Measurements from ENCODE around the gene TMEM259.

TMEM259 gene

DNA sequence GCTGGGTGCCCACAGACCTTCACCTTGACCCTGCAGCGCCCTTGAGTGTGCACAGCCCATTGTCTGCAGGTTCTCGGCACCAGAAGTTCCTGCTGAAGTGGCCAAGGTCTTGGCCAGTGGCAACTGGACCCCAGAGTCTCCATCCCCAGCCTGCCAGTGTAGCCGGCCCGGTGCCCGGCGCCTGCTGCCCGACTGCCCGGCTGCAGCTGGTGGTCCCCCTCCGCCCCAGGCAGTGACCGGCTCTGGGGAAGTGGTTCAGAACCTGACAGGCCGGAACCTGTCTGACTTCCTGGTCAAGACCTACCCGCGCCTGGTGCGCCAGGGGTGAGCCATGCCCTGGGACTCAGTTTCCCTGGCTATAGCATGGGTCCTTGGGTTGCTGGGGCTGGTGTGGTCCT, 34.1 kb upstream of the TMEM259 start:
- DNase-seq, result no peak

DNA sequence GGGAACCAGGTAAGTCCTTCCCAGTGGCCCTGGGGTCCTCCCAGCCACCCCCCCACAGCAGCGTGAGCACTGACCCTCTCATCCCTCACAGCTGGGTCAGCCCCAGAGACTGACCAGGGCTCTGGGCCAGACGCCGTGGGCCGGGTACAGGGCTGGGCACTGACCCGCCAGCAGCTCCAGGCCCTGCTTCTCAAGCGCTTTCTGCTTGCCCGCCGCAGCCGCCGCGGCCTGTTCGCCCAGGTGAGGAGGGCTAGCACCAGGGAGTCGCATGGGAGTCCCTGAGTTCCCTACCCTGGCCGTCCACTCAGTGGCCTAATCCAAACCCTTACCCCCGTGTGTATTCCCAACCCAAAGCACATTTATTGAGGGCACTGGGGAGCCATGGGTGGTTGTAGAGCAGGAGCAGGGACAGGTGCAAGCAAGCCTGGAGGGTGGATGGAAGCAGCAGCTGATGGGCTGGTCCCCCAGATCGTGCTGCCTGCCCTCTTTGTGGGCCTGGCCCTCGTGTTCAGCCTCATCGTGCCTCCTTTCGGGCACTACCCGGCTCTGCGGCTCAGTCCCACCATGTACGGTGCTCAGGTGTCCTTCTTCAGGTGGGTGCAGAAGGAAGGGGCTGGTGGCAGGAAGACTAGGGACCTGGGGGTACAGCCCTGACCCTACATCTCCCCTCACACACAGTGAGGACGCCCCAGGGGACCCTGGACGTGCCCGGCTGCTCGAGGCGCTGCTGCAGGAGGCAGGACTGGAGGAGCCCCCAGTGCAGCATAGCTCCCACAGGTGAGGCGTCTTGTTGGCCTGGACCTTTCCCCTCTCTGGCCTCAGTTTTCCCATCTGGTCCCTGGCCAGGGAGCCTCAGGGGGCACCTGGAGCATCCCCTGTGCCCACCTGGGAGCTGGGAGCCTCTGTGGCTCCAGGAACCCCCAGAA, 33.4 kb upstream of the TMEM259 start:
- DNase-seq, result no peak

GRCh38 chr19:1053176-1054101, 32.5 kb upstream of the TMEM259 start:
- DNase-seq, result no peak

DNA sequence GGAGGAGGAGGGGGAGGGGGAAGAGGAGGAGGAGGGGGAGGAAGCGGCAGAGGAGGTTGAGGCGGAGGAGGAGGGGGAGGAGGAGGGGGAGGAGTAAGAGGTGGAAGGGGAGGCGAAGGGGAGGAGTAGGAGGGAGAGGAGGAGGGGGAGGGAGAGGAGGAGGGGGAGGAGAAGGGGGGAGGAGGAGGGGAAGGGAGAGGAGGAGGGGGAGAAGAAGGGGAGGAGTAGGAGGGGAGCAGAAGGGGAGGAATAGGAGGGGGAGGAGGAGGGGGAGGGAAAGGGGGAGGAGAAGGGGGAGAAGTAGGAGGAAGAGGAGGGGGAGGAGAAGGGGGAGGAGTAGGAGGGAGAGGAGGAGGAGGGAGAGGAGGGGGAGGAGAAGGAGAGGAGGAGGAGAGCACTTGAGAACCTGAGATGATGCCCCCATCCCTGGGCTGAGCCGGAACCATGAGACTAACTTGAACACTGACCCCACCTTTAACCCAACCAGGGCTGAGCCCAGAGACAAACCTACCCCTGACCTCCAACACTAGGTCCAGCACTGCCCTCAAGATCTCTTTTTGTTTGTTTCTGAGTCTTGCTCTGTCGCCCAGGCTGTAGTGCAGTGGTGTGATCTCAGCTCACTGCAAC, 31.5 kb upstream of the TMEM259 start:
- DNase-seq, result no peak

DNA sequence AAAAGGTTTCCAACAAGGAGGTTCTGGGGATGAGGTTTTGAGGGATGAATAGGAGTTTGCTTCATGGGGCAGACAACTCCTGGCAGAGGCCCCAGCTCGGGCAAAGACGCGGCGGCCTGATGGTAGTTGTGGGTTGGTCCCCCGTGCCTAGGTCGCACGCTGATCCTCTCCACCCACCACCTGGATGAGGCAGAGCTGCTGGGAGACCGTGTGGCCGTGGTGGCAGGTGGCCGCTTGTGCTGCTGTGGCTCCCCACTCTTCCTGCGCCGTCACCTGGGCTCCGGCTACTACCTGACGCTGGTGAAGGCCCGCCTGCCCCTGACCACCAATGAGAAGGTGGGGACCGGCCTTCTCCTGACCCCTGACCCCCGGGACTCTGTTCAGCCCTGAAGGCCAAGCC, 30.9 kb upstream of the TMEM259 start:
- no peak for DNase-seq

- DNase-seq, result no peak
These were observed 30.3 kb upstream of the TMEM259 start for GRCh38 chr19:1050989-1051788.

GRCh38 chr19:1049800-1050199, 28.9 kb upstream of the TMEM259 start:
- DNase-seq, result no peak

DNA sequence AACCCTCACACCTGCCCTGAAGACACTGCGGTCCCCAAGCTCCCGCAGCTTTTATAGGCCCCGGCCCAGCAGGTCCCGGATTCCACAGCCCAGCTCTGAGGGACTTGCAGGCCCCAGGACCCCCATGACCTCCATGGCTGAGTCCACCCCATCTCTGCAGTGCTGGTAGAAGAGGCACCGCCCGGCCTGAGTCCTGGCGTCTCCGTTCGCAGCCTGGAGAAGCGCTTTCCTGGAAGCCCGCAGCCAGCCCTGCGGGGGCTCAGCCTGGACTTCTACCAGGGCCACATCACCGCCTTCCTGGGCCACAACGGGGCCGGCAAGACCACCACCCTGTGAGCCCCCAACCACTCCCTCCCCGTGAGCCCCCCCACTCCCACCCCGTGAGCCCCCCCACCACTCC, 28.2 kb upstream of the TMEM259 start:
- DNase-seq, result no peak

- no peak for DNase-seq
These were observed 26.8 kb upstream of the TMEM259 start for GRCh38 chr19:1047696-1048147.

DNA sequence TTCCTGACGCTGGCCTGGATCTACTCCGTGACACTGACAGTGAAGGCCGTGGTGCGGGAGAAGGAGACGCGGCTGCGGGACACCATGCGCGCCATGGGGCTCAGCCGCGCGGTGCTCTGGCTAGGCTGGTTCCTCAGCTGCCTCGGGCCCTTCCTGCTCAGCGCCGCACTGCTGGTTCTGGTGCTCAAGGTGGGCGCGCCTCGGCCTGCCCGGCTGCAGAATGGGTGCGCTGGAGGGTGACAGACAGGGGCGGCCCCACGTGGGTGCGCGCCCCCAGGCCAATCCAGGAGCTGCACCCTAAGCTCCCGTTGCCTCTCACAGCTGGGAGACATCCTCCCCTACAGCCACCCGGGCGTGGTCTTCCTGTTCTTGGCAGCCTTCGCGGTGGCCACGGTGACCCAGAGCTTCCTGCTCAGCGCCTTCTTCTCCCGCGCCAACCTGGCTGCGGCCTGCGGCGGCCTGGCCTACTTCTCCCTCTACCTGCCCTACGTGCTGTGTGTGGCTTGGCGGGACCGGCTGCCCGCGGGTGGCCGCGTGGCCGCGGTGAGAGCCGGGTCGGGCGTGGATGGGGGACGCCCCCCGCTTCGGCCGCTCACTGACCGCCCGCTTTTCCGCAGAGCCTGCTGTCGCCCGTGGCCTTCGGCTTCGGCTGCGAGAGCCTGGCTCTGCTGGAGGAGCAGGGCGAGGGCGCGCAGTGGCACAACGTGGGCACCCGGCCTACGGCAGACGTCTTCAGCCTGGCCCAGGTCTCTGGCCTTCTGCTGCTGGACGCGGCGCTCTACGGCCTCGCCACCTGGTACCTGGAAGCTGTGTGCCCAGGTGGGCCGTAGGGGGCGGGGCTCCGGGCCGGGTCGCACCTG, 26.1 kb upstream of the TMEM259 start:
- DNase-seq, result no peak

DNA sequence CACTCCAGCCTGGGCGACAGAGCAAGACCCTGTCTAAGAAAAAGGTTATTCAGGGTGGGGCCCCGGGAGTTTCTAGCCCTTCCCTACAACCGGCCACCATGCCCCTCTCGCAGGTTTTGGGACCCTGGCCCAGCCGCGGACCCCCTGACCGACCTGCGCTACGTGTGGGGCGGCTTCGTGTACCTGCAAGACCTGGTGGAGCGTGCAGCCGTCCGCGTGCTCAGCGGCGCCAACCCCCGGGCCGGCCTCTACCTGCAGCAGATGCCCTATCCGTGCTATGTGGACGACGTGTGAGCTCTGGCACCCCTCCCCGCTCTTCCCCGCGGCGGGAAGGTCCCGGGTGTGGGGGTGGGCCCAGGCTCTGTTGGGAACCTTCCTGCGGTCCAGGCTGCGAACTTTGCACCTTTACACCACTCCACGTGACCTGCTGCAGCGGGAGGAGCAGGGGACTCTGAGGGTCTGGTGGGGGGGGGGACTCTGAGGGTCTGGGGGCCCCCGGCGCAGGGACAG, 25.2 kb upstream of the TMEM259 start:
- DNase-seq, result no peak

DNA sequence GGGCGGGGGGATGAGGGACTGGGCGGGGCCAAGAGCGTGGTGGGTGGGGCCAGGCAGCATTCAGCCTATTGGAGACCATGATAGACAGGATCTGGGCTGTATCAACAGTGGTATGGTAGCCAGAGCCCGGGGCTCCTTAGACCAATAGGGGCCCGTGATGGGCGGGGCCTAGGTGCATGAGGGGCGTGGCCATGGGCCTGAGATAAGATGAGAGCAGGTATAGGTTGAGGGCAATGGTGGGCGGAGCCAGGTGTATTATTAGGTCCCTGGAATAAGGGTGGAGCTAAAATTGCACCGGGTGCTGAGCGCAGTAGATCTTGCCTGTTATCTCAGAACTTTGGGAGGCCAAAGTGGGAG, 24.3 kb upstream of the TMEM259 start:
- peak; percentile 66 for DNase-seq

DNA sequence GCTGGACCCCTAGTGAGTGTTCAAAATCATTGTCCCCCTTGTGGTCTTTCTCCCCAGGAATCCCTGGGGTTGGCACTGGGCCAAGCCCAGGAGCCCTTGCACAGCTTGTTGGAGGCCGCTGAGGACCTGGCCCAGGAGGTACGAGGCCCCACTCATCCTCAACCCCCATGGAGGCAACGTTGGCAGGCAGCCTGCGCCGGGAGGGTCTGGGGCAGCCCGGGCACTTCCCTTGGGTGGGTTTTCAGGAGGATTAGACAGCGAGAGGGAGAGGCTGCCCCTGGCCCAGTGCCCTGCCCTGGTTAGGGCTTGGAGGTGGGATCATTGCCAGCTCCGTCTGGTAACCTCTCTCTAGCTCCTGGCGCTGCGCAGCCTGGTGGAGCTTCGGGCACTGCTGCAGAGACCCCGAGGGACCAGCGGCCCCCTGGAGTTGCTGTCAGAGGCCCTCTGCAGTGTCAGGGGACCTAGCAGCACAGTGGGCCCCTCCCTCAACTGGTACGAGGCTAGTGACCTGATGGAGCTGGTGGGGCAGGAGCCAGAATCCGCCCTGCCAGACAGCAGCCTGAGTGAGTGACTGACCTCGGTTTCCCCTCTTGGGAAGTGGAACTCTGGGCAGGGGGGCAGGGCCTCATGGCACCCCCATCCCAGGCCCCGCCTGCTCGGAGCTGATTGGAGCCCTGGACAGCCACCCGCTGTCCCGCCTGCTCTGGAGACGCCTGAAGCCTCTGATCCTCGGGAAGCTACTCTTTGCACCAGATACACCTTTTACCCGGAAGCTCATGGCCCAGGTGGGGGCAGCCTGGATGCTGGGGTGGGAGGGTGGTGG, 22.0 kb upstream of the TMEM259 start:
- no peak for DNase-seq

DNA sequence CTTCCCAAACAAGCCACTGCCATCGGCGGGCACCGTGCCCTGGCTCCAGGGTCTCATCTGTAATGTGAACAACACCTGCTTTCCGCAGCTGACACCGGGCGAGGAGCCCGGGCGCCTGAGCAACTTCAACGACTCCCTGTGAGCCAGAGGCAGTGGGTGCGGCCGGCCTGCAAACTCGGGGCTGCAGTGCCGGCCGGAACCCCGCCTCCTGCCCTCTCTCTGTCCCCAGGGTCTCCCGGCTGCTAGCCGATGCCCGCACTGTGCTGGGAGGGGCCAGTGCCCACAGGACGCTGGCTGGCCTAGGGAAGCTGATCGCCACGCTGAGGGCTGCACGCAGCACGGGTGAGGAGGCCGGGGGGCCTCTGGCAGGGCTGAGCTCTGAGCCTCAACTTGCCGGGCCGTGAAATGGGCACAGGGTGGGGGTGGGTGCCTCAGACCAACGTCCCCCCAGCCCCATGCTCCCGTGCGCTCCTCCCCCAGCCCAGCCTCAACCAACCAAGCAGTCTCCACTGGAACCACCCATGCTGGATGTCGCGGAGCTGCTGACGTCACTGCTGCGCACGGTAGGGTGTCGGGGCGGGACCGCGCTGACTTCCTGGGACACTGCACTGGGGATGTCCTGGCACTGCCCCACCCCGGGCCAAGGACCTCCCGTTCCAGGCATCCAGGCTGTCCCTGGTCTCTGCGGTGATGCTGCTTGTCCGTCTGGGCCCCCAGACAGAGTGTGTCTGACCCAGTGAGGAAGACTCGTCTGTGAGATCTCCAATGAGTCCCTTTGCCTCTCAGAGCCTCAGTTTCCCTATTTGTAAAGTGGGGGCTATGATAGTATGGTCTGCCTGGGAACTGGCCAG, 21.1 kb upstream of the TMEM259 start:
- DNase-seq, result no peak

DNA sequence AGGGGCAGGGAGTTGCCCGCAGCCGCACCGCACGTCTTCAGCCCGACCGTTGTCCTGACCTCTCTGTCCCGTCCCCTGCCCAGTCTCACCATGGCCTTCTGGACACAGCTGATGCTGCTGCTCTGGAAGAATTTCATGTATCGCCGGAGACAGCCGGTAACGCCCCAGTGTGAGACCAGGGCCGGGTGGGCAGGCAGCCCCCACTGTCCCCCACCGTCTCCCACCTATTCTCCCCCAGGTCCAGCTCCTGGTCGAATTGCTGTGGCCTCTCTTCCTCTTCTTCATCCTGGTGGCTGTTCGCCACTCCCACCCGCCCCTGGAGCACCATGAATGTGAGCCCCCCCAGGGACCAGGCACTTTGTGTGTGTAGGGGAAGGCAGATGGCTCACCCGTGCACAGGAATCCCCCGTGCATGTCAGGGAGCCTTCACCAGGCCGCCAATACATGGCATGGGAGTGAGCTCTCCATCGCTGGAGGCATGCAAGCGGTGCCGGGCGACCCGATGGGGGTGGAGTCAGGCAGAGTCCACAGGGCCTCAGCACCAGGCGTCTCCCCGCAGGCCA, 20.4 kb upstream of the TMEM259 start:
- DNase-seq, result no peak

DNA sequence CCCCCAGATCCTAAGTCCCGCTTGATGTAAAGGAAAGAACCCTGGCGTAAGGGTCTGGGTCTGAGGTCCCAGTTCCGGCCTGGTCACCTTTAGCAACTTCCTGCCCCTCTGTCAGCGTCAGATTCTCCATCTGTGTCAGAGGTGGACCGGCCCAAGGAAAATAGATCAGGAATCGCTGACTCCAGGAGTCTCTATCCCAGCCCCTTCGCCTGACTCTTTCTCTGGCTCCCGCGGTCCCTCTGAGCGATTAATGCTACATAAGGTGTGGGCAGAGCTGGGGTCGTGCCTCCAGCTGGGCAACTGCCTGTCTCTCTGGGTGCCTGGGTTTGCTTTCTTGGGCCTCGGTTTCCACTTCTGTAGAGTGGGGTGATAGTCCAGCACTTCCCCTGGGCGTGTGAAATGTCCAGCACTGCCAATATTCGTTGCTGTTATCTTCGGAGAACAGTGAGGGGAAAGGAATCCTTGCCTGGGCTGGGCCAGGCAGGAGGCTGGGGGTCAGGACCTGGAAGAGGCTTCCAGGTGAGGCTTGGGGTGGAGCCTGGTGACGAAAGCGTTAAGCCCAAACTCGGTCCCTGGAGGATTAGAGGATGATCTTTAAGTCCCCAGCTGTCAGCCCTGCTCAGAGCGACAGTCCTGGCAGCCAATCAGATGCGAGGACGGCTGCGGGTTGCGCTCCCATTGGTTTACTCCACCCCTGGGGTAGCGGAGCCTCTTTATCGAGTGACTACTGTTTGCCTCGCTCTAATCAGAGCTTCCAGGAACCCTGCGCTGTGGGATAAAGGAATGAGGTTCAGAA, 19.8 kb upstream of the TMEM259 start:
- DNase-seq, result peak; percentile 88

- peak; percentile 98 for DNase-seq
These were observed 18.9 kb upstream of the TMEM259 start, which contains the start of gene ABCA7 for GRCh38 chr19:1039646-1040475. Gene ABCA7, plus strand, starts transcription at chr19:1040107. Its CDS starts 1,255 bp downstream, at chr19:1041362.

All from T1000 (cell line).